ENCODE results near the gene DCAKD. TPM values are rescaled to one million over a fixed set of nuclear protein-coding genes. Genes with fewer than 3 reads are reported as not detected.

Gene DCAKD, protein sequence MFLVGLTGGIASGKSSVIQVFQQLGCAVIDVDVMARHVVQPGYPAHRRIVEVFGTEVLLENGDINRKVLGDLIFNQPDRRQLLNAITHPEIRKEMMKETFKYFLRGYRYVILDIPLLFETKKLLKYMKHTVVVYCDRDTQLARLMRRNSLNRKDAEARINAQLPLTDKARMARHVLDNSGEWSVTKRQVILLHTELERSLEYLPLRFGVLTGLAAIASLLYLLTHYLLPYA
- total RNA-seq (10 to 100 TPM; 28.1 to 46.2 (median 32.7) TPM), polyA plus RNA-seq (10 to 100 TPM; 21.1 to 22.9 TPM)
- long read RNA-seq, donor 1, transcript DCAKD-202 (5 exons, 2,030 nt) = minor isoform, 9 of 55 reads
- long read RNA-seq, donor 1, transcript DCAKD-203 (4 exons, 2,045 nt) = minor isoform, 5 of 55 reads
- long read RNA-seq, donor 1, transcript DCAKD-205 (5 exons, 990 nt) = minor isoform, 5 of 55 reads
- long read RNA-seq, donor 1, transcript DCAKD-208 (5 exons, 2,054 nt) = major isoform, 29 of 55 reads
- long read RNA-seq, donor 1, partial matches to known transcripts = 1 of 55 reads
- long read RNA-seq, donor 1, other reads (novel, unspliced or antisense) = 6 of 55 reads
- long read RNA-seq, donor 2, transcript DCAKD-205 (5 exons, 990 nt) = minor isoform, 9 of 69 reads
- long read RNA-seq, donor 2, transcript DCAKD-202 (5 exons, 2,030 nt) = minor isoform, 5 of 69 reads
- long read RNA-seq, donor 2, transcript DCAKD-208 (5 exons, 2,054 nt) = major isoform, 46 of 69 reads
- long read RNA-seq, donor 2, partial matches to known transcripts = 2 of 69 reads
- long read RNA-seq, donor 2, other reads (novel, unspliced or antisense) = 4 of 69 reads
- long read RNA-seq, donor 3, transcript DCAKD-202 (5 exons, 2,030 nt) = minor isoform, 6 of 65 reads
- long read RNA-seq, donor 3, transcript DCAKD-208 (5 exons, 2,054 nt) = major isoform, 29 of 65 reads
- long read RNA-seq, donor 3, transcript DCAKD-205 (5 exons, 990 nt) = minor isoform, 13 of 65 reads
- long read RNA-seq, donor 3, partial matches to known transcripts = 7 of 65 reads
- long read RNA-seq, donor 3, other reads (novel, unspliced or antisense) = 7 of 65 reads

DNA sequence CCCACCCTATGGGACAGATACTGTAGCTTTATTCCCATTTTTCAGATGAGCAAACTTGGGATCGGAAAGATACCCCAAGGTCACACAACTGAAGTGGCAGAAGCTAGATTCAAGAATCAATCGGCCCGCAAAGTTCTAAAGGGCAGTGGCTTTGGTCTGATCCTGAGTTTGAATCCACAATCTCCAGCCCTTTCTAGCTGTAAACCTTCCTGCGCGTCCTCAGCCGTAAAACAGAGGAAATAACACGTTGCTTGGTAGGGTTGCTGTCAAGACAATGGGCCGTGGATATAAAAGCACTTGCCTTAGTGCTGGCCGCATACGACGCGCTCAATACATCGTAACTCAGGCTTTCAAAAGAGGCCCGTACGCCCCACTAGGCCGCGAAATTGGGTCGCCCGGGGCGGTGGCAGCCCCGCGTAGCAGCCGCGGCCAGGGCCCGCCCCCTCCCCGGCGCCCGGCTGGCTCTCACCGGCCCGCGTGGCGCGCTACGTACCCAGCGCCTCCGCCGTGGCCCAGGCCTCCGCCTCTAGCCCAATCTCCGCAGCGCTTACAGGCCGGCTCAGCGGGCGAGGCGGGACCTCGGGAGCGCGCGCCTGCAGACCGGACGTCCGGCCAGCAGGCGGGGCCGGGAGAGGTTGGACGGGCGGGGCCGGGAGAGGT is at the start of gene DCAKD:
Gene DCAKD (minus strand): TSS at position 573 of the 660 bp plus-strand sequence. CDS start 16,747 bp downstream, outside the sequence.
- ATAC-seq (peak; percentile 98 to 100 (median 99)), DNase-seq (peak; percentile 91 to 94)
- peak within 1 kb of the TSS; percentile 76 to 97 (median 94) for H3K27ac ChIP-seq
- H3K4me3 ChIP-seq = peak within 1 kb of the TSS; percentile 26 to 76 (median 70)
- H3K36me3 ChIP-seq = peaks cover 0 to 6% (median 0%) of the 10 kb centered on the region in 9 donors
- no peaks in the 10 kb centered on the region for H3K27me3 ChIP-seq
- peaks cover 2 to 31% (median 21%) of the 10 kb centered on the region in 9 donors for H3K4me1 ChIP-seq
- WGBS, 2 donors = 0 to 1% methylated on average over 55 to 56 of the region's 56 CpGs
- TF ChIP-seq, protein P1, sequence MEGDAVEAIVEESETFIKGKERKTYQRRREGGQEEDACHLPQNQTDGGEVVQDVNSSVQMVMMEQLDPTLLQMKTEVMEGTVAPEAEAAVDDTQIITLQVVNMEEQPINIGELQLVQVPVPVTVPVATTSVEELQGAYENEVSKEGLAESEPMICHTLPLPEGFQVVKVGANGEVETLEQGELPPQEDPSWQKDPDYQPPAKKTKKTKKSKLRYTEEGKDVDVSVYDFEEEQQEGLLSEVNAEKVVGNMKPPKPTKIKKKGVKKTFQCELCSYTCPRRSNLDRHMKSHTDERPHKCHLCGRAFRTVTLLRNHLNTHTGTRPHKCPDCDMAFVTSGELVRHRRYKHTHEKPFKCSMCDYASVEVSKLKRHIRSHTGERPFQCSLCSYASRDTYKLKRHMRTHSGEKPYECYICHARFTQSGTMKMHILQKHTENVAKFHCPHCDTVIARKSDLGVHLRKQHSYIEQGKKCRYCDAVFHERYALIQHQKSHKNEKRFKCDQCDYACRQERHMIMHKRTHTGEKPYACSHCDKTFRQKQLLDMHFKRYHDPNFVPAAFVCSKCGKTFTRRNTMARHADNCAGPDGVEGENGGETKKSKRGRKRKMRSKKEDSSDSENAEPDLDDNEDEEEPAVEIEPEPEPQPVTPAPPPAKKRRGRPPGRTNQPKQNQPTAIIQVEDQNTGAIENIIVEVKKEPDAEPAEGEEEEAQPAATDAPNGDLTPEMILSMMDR (IDR thresholded peaks at IDR 0.05) = peak in 4 of 9 donors; percentile 6 to 21 (median 8)
- intact Hi-C loops (cut with DNase I) = loop anchor here in 2 of 10 donors (1.0 to 5.0 kb wide), 2 partner anchors 10 to 46 kb away; partner anchors contain the start of gene NMT1 (in 1 of the 2)
- no peaks in the 10 kb centered on the region for H3K9me3 ChIP-seq

DNA sequence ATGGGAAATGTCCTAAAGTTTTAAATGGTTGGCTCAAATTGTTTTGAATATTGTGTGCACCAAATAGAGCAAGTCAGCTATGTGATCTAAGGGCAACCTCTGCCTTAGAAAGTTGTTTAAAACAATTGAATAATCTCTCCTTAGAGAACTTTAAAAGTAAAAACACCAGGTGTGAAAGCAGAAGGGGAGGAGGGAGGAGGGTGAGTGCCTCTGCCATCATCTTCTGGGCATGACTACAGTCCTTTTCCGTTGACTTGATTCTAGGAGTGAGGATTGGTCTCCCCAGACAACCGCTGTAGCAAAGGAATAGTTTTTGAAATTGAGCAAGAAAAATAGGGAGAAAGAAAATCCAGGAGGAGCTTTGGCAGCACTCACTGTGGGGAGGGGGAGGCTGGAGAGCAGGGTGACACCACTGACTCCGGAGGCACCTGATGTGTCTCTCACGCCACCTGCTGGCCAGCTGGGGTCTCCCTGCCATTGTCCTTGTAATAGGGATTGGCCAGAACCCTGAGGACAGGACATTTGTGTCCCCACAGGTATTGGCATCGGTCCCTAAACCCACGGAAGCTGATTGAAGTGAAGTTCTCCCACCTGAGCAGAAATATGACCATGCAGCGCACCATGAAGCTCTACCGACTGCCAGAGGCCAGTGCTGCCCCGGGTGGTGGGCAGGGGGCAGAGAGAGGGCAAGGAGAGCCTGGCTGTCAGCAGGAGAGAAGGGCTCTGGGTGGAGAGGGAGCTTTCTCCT is 47.6 kb upstream of the DCAKD start:
- no peaks in the 10 kb centered on the region for H3K9me3 ChIP-seq
- intact Hi-C loops (cut with DNase I) = loop anchor here (2.0 to 10.0 kb wide), 11 partner anchors 33 to 187 kb away; partner anchors contain the start of genes GFAP (in 5 of the 10), PLCD3 (in 2 of the 10) and DCAKD (in 1 of the 10)
- H3K4me3 ChIP-seq = no peak overlapping the region
- ATAC-seq (peak; percentile 70 to 86 (median 78)), DNase-seq (peak; percentile 87 to 88)
- TF ChIP-seq, protein P1 (IDR thresholded peaks at IDR 0.05) = peak; percentile 79 to 94 (median 92)
- H3K36me3 ChIP-seq = peaks cover 0 to 100% (median 74%) of the 10 kb centered on the region in 9 donors
- peaks cover 4 to 55% (median 23%) of the 10 kb centered on the region in 9 donors for H3K4me1 ChIP-seq
- H3K27ac ChIP-seq = peak overlapping the region in 7 of 10 donors; percentile 6 to 53 (median 18)
- 42 to 45% methylated on average over 9 of the region's 9 CpGs for WGBS, 2 donors
- no peaks in the 10 kb centered on the region for H3K27me3 ChIP-seq

DNA sequence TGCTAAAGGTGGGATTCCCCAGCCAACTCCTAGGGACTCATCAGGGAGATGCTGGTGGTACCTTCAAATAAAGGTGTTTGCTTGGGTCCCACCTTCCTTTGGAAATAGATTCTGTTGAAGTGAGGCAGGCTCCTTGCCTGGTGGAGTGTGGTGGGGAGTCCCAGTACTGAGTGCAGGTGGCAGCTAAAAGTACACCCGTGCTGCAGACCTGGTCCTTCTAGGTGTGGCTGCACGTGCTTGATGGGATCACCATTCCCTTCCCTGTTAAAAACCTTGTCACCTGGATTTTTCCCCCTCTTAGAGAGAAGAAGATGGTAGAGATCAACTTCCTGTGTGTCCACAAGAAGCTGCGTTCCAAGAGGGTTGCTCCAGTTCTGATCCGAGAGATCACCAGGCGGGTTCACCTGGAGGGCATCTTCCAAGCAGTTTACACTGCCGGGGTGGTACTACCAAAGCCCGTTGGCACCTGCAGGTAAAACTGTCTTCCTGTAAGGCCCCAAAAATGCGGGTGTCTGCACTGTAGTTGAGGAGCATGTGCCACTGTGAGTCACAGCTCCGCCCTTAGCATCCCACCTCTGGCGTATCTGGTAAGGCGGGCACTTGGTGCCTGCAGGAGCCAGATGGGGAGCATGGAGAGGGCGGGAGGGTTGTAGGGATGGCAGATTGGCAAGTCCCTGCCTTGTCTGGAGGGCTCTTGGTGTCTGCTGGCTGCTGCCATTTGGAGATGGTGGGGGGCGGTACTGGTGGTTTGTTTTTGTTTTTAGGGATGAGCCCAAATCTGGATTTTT is 46.8 kb upstream of the DCAKD start:
- intact Hi-C loops (cut with DNase I) = loop anchor here (2.0 to 10.0 kb wide), 11 partner anchors 34 to 186 kb away; partner anchors contain the start of genes GFAP (in 5 of the 10), PLCD3 (in 2 of the 10) and DCAKD (in 1 of the 10)
- TF ChIP-seq, protein P1 (IDR thresholded peaks at IDR 0.05) = no peak
- H3K4me3 ChIP-seq = no peak overlapping the region
- peaks cover 0 to 55% (median 26%) of the 10 kb centered on the region in 9 donors for H3K4me1 ChIP-seq
- WGBS, 2 donors = 86 to 88% methylated on average over 13 of the region's 13 CpGs
- ATAC-seq (no peak), DNase-seq (no peak)
- peaks cover 0 to 100% (median 71%) of the 10 kb centered on the region in 9 donors for H3K36me3 ChIP-seq
- H3K27ac ChIP-seq = peak overlapping the region in 5 of 10 donors; percentile 6 to 53 (median 18)
- no peaks in the 10 kb centered on the region for H3K9me3 ChIP-seq
- no peaks in the 10 kb centered on the region for H3K27me3 ChIP-seq
